HepG2 (cell line): Measurements from ENCODE around the gene GTF3A. TPM values are rescaled to one million over a fixed set of nuclear protein-coding genes. Genes with fewer than 3 reads are reported as not detected.

Experiments
- CEBPZ ChIP-seq: IDR thresholded peaks from 2 replicates; pipeline ENCODE4 v1.6.1; 2012; ENCODE audit warnings: low read length, improper control_type of control experiment
- HDAC6 ChIP-seq: fragments of 200-600 bp; sonication (generic); IDR thresholded peaks from 2 replicates; pipeline ENCODE4 v1.7.0; 2017; ENCODE audit warnings: mild to moderate bottlenecking, antibody characterized with exemption, low read length, low read depth
- HOXD1 ChIP-seq: sonication (generic); formaldehyde crosslinking; IDR thresholded peaks from 2 replicates; pipeline ENCODE4 v1.5.0; 2020; ENCODE audit warnings: missing genetic modification reagents
- KLF9 ChIP-seq: IDR thresholded peaks from 2 replicates; pipeline ENCODE4 v1.6.1; 2016; ENCODE audit warnings: low read depth
- MEIS1 ChIP-seq: sonication (generic); formaldehyde crosslinking; IDR thresholded peaks from 2 replicates; pipeline ENCODE4 v1.9.0; 2021; ENCODE audit warnings: mild to moderate bottlenecking, missing genetic modification reagents, moderate library complexity, borderline replicate concordance
- MXD4 ChIP-seq: IDR thresholded peaks from 2 replicates; pipeline ENCODE4 v1.6.1; 2016; ENCODE audit warnings: mild to moderate bottlenecking, missing biosample characterization, missing genetic modification reagents
- NR2F6 ChIP-seq, 2 experiments: IDR thresholded peaks; 2 replicates each; pipeline ENCODE4 v1.6.1; 2016; ENCODE audit warnings: antibody characterized with exemption in 1 of 2, mild to moderate bottlenecking in 1 of 2
- ZC3H4 ChIP-seq: sonication (generic); formaldehyde crosslinking; IDR thresholded peaks from 2 replicates; pipeline ENCODE4 v1.4.0; 2020; ENCODE audit warnings: missing genetic modification reagents, borderline replicate concordance
- ZNF253 ChIP-seq: sonication (generic); formaldehyde crosslinking; IDR thresholded peaks from 2 replicates; pipeline ENCODE4 v1.8.0; 2022; ENCODE audit warnings: mild to moderate bottlenecking, missing genetic modification reagents, borderline replicate concordance
- ZNF292 ChIP-seq: sonication (generic); formaldehyde crosslinking; IDR thresholded peaks from 2 replicates; pipeline ENCODE4 v1.8.1; 2022; ENCODE audit warnings: mild to moderate bottlenecking, low read depth, missing genetic modification reagents, borderline replicate concordance
- ZNF326 ChIP-seq: sonication (generic); formaldehyde crosslinking; IDR thresholded peaks from 2 replicates; pipeline ENCODE4 v1.4.0; 2020; ENCODE audit warnings: missing genetic modification reagents, borderline replicate concordance
- ZNF407 ChIP-seq: sonication (generic); formaldehyde crosslinking; IDR thresholded peaks from one replicate; pipeline ENCODE4 v1.5.1; 2020; ENCODE audit warnings: mild to moderate bottlenecking, missing genetic modification reagents; ENCODE audit errors: not compliant biosample characterization
- ZNF629 ChIP-seq: sonication (generic); formaldehyde crosslinking; conservative IDR thresholded peaks from 2 replicates; pipeline ENCODE4 v1.5.0; 2020; ENCODE audit warnings: missing genetic modification reagents
- polyA plus RNA-seq, 8 experiments: library from polyadenylated mRNA; depleted of rRNA in 3 of 8; stranded (reverse) in 7 of 8; unstranded in 1 of 8; fragments of >200 nt; fragmentation: Illumina TruSeq in 4 of 8; extraction: Trizol in 4 of 8; gene quantifications; 2 replicates each; pipeline versions ENCODE4 v1.2.1 to v1.2.3, GENCODE V29; 2011 to 2016; ENCODE audit warnings: low read depth in 4 of 8, missing spikeins in 1 of 8, mixed read lengths in 1 of 8; ENCODE audit not compliant: insufficient read depth in 1 of 8
- total RNA-seq, 5 experiments: library from RNA; depleted of rRNA; stranded (reverse); fragments of >200 nt; fragmentation: Illumina TruSeq; extraction: Trizol; gene quantifications; 2 replicates each; pipeline ENCODE4 v1.2.3, GENCODE V29; 2016; ENCODE audit warnings: low read depth in 1 of 5
- TF ChIP-seq, protein P1 (sequence below): sonication (generic); formaldehyde crosslinking; IDR thresholded peaks from 2 replicates; pipeline ENCODE4 v1.5.1; 2020; ENCODE audit warnings: missing genetic modification reagents, mild to moderate bottlenecking, borderline replicate concordance

The GTF3A gene
- total and polyA plus RNA-seq, 2 of the 13 experiments (the other 11 are each of a cell fraction or from before 2014, with no cell fraction given): 42.1 to 176 TPM

DNA sequence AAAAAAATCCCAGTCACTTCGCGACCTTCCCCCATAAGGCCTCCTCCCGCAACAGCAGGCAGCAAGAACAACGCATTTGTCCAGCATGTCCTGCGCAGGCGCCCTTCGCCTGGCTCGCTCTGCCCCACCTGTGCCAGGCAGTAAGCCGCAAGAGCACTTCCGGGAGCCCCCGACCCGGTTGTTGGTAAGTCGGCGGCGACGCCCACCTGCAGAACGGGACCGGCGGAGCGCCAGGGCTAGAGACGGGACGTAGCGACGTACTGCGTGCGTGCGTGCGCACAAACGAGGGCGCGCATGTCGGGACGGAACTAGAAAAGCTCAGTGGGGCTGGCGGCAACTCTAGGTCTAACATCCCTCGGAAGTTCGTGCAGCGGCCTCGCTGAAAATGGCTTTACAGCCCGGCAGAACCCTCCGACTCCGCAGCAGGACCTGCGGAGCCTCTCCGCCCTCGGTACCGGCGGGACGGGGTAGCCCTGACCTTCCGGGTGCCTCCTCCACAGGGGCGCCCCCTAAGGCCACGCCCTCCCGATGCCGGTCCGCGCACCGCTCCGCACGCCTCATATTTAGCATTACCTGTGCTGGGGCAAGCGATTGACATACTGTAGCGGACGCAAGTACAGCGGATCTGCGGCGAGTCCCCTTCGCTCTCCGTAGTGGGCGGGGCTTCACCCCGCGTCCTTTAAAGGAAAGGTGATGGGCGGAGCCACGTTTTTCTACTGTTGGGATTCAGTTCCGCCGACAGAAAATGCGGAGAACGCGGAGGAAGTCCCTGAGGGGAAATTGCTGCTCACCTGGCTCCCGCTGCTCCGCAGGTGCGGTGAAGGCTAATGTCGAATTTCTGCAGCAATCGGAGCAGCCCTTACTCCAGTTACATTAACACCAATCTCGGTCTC is 25.8 kb downstream of the GTF3A start, which contains the start of gene MTIF3 (continued):
- no peak for TF ChIP-seq ZNF407
- TF ChIP-seq KLF9 (CRISPR knock-in tag): peak; percentile 76; the same call in 1 of the 2 replicates
- TF ChIP-seq ZNF253 (CRISPR knock-in tag): peak; percentile 46; the same call in 1 of the 2 replicates
- no peak for TF ChIP-seq HDAC6
- no peak for TF ChIP-seq CEBPZ
- 0 out of 2 replicates have a peak, but pooled peaks have one; percentile 9 for TF ChIP-seq NR2F6 (IDR thresholded peaks at IDR 0.05)
- peak; percentile 48; the same call in 1 of the 2 replicates for TF ChIP-seq NR2F6 (CRISPR knock-in tag; IDR thresholded peaks at IDR 0.05)
- TF ChIP-seq HOXD1 (CRISPR knock-in tag): peak; percentile 78; the same call in 1 of the 2 replicates
- 0 out of 2 replicates have a peak, but pooled peaks have one; percentile 38 for TF ChIP-seq ZNF629 (CRISPR knock-in tag)
- TF ChIP-seq MEIS1 (CRISPR knock-in tag): peak; percentile 87; the same call in 1 of the 2 replicates
- TF ChIP-seq MXD4 (CRISPR knock-in tag): no peak
- TF ChIP-seq ZC3H4 (CRISPR knock-in tag): no peak
- TF ChIP-seq, protein P1, sequence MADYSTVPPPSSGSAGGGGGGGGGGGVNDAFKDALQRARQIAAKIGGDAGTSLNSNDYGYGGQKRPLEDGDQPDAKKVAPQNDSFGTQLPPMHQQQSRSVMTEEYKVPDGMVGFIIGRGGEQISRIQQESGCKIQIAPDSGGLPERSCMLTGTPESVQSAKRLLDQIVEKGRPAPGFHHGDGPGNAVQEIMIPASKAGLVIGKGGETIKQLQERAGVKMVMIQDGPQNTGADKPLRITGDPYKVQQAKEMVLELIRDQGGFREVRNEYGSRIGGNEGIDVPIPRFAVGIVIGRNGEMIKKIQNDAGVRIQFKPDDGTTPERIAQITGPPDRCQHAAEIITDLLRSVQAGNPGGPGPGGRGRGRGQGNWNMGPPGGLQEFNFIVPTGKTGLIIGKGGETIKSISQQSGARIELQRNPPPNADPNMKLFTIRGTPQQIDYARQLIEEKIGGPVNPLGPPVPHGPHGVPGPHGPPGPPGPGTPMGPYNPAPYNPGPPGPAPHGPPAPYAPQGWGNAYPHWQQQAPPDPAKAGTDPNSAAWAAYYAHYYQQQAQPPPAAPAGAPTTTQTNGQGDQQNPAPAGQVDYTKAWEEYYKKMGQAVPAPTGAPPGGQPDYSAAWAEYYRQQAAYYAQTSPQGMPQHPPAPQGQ (CRISPR knock-in tag): peak; percentile 93; the same call in 1 of the 2 replicates
- peak; percentile 25; the same call in 1 of the 2 replicates for TF ChIP-seq ZNF292
- TF ChIP-seq ZNF326 (CRISPR knock-in tag): no peak
